PC-9 (cell line): ENCODE measurements around the gene TATDN2. TPM values are rescaled to one million over a fixed set of nuclear protein-coding genes. Genes with fewer than 3 reads are reported as not detected.

Experiments used
- BruUV-seq: library from RNA; stranded (reverse); fragments of 400-500 nt; replicated peaks from 2 replicates; lab custom pipeline; 2021; lab: Mats Ljungman, UMichigan
- CTCF ChIA-PET: fragments of 300-600 bp; sonication (Branson Sonifier 250); formaldehyde crosslinking; loops from one replicate; lab custom pipeline; 2022; ENCODE audit warnings: antibody characterized with exemption; lab: Charles Lee
- POLR2A ChIA-PET: fragments of 300-600 bp; sonication (Branson Sonifier 250); formaldehyde crosslinking; loops from one replicate; lab custom pipeline; 2022; ENCODE audit warnings: antibody characterized with exemption; ENCODE audit not compliant: unreplicated experiment; lab: Charles Lee
- DNase-seq, 2 experiments: peaks; one replicate each; pipeline versions ENCODE4 v3.0.0 to v3.0.0-alpha.2; 2015 to 2022; ENCODE audit warnings: mixed read lengths in 1 of 2
- H2AFZ ChIP-seq: fragments of 200-600 bp; sonication (generic); 2 replicates; pipeline ENCODE4 v1.8.1; 2017; ENCODE audit warnings: antibody characterized with exemption
- H3F3A ChIP-seq: fragments of 200-600 bp; sonication (generic); 2 replicates; pipeline ENCODE4 v1.8.1; 2017; ENCODE audit warnings: antibody characterized with exemption, mild to moderate bottlenecking, low read depth; ENCODE audit not compliant: insufficient read depth
- H3K27ac ChIP-seq: fragments of 200-600 bp; sonication (generic); 2 replicates; pipeline ENCODE4 v1.6.1; 2016; ENCODE audit warnings: mixed run types
- H3K27me3 ChIP-seq: fragments of 200-600 bp; sonication (generic); 2 replicates; pipeline ENCODE4 v1.6.1; 2016; ENCODE audit warnings: low read depth, mixed run types; ENCODE audit not compliant: insufficient read depth
- H3K36me3 ChIP-seq: fragments of 200-600 bp; sonication (generic); 2 replicates; pipeline ENCODE4 v1.6.1; 2016; ENCODE audit warnings: low read depth, mixed run types
- H3K4me1 ChIP-seq: fragments of 200-600 bp; sonication (generic); replicated peaks from 2 replicates; pipeline ENCODE4 v1.6.1; 2016; ENCODE audit warnings: mixed run types; ENCODE audit not compliant: insufficient read depth
- H3K4me2 ChIP-seq: fragments of 200-600 bp; sonication (generic); 2 replicates; pipeline ENCODE4 v1.6.1; 2017; ENCODE audit warnings: mixed run types
- H3K4me3 ChIP-seq: fragments of 200-600 bp; sonication (generic); 2 replicates; pipeline ENCODE4 v1.6.1; 2016; ENCODE audit warnings: mixed run types
- H3K79me2 ChIP-seq: fragments of 200-600 bp; sonication (generic); 2 replicates; pipeline ENCODE4 v1.6.1; 2017; ENCODE audit warnings: low read depth, mixed run types
- H3K9me2 ChIP-seq: fragments of 200-600 bp; sonication (generic); 2 replicates; pipeline ENCODE4 v1.8.1; 2017; ENCODE audit warnings: mild to moderate bottlenecking; ENCODE audit not compliant: insufficient read depth
- H3K9me3 ChIP-seq: fragments of 200-600 bp; sonication (generic); 2 replicates; pipeline ENCODE4 v1.8.1; 2016; ENCODE audit warnings: low read depth; ENCODE audit not compliant: insufficient read depth
- H4K20me1 ChIP-seq: fragments of 200-600 bp; sonication (generic); 2 replicates; pipeline ENCODE4 v1.8.1; 2017; ENCODE audit not compliant: insufficient read depth
- CTCF ChIP-seq: fragments of 200-600 bp; sonication (generic); conservative IDR thresholded peaks from 2 replicates; pipeline ENCODE4 v1.6.1; 2017; ENCODE audit warnings: mixed run types, antibody characterized with exemption, mild to moderate bottlenecking, moderate library complexity
- EZH2 ChIP-seq: fragments of 200-600 bp; sonication (generic); IDR thresholded peaks from 2 replicates; pipeline ENCODE4 v1.8.0; 2017; ENCODE audit warnings: antibody characterized with exemption, low read depth
- intact Hi-C: fragments of 100-400 bp; cut with micrococcal nuclease; formaldehyde crosslinking; loops from one replicate; pipeline ENCODE4 v1.10.0; 2022; ENCODE audit not compliant: unreplicated experiment
- total RNA-seq: library from RNA; stranded (reverse); gene quantifications from 2 replicates; pipeline ENCODE4 v1.2.3, GENCODE V29; 2021

The TATDN2 gene
- total RNA-seq, 1 experiment from 2014 or later, result 34.0 TPM

GRCh38 chr3:10306156-10306555 lies 57.9 kb downstream of the TATDN2 start:
- Histone ChIP-seq H3K27me3 (no peaks in the 10 kb centered on the region), H3K79me2 (no peaks in the 10 kb centered on the region), H3K27ac (no peak overlapping the region), H3K36me3 (peaks cover 47% of the 10 kb centered on the region; the same call in 1 of the 2 replicates), H3K4me1 (no peaks in the 10 kb centered on the region), H3K4me2 (no peak overlapping the region), H4K20me1 (peaks cover 15% of the 10 kb centered on the region), H3K4me3 (no peak overlapping the region), H3F3A (peaks cover 14% of the 10 kb centered on the region), H2AFZ (no peak overlapping the region), H3K9me2 (no peaks in the 10 kb centered on the region), H3K9me3 (no peaks in the 10 kb centered on the region)
- DNase-seq, result no peak
- CTCF ChIA-PET, result no interaction called here
- BruUV-seq, result no TSS peak
- intact Hi-C loops, result no loop called here
- TF ChIP-seq CTCF, result no peak
- TF ChIP-seq EZH2, result no peak
- POLR2A ChIA-PET, result interaction anchor here (0.6 kb wide), 1 partner anchor 569 kb away, joined by 3 read pairs; no protein-coding TSS in a partner anchor

- H3K79me2 ChIP-seq, result no peaks in the 10 kb centered on the region
- ChIA-PET CTCF (no interaction called here), POLR2A (no interaction called here)
- no peaks in the 10 kb centered on the region for H3K9me2 ChIP-seq
- no peak overlapping the region for H3K4me2 ChIP-seq
- H3K9me3 ChIP-seq, result no peaks in the 10 kb centered on the region
- TF ChIP-seq EZH2, result no peak
- TF ChIP-seq CTCF, result no peak
- H4K20me1 ChIP-seq, result no peaks in the 10 kb centered on the region; the same call in 1 of the 2 replicates
- no peak overlapping the region for H2AFZ ChIP-seq
- H3K27me3 ChIP-seq, result no peaks in the 10 kb centered on the region
- no peak overlapping the region for H3K4me3 ChIP-seq
- H3K4me1 ChIP-seq, result no peaks in the 10 kb centered on the region
- intact Hi-C loops, result no loop called here
- H3K36me3 ChIP-seq, result peaks cover 42% of the 10 kb centered on the region; the same call in 1 of the 2 replicates
- BruUV-seq, result no TSS peak
- H3F3A ChIP-seq, result peaks cover 4% of the 10 kb centered on the region
- no peak for DNase-seq
- no peak overlapping the region for H3K27ac ChIP-seq
These were observed 60.4 kb downstream of the TATDN2 start for GRCh38 chr3:10308678-10309077.

GRCh38 chr3:10309736-10310135 lies 61.5 kb downstream of the TATDN2 start:
- CTCF ChIA-PET, result no interaction called here
- H4K20me1 ChIP-seq, result no peaks in the 10 kb centered on the region; the same call in 1 of the 2 replicates

More at GRCh38 chr3:10309736-10310135, 61.5 kb downstream of the TATDN2 start:
- BruUV-seq, result no TSS peak
- POLR2A ChIA-PET, result interaction anchor here (0.6 kb wide), 1 partner anchor 785 kb away, joined by 4 read pairs; no protein-coding TSS in a partner anchor
- Histone ChIP-seq H3K9me2 (no peaks in the 10 kb centered on the region), H3K27ac (no peak overlapping the region), H3K79me2 (no peaks in the 10 kb centered on the region), H3K27me3 (no peaks in the 10 kb centered on the region), H3F3A (peaks cover 3% of the 10 kb centered on the region), H2AFZ (no peak overlapping the region), H3K4me3 (no peak overlapping the region), H3K9me3 (no peaks in the 10 kb centered on the region), H3K36me3 (peaks cover 39% of the 10 kb centered on the region; the same call in 1 of the 2 replicates), H3K4me2 (no peak overlapping the region), H3K4me1 (no peaks in the 10 kb centered on the region)
- intact Hi-C loops, result no loop called here
- TF ChIP-seq EZH2 (no peak), CTCF (no peak)
- DNase-seq, result no peak
